Osteoblast (primary cell): ENCODE measurements around the gene GCNT1. TPM values are rescaled to one million over a fixed set of nuclear protein-coding genes. Genes with fewer than 3 reads are reported as not detected.
A peak's percentile ranks its signal among the peaks of the same experiment; 100 is the strongest.

Source experiments
- DNase-seq: peaks from one replicate; pipeline ENCODE4 v3.0.0; 2011; ENCODE audit warnings: low spot score, mixed read lengths; ENCODE audit not compliant: insufficient read length; ENCODE audit errors: missing footprints
- H2AFZ ChIP-seq: 2 replicates; pipeline ENCODE4 v1.6.0; 2011; ENCODE audit warnings: mild to moderate bottlenecking, low read length
- H3K27ac ChIP-seq: 2 replicates; pipeline ENCODE4 v1.5.1; 2011; ENCODE audit warnings: mild to moderate bottlenecking, low read depth, low read length, moderate library complexity
- H3K27me3 ChIP-seq: 2 replicates; pipeline ENCODE4 v1.6.0; 2012; ENCODE audit warnings: mild to moderate bottlenecking, control low read depth, inconsistent platforms, low read length, moderate library complexity; ENCODE audit not compliant: insufficient read depth
- H3K36me3 ChIP-seq: 2 replicates; pipeline ENCODE4 v1.5.1; 2011; ENCODE audit warnings: mild to moderate bottlenecking, low read length, control low read depth, moderate library complexity; ENCODE audit not compliant: insufficient read depth
- H3K4me1 ChIP-seq: 2 replicates; pipeline ENCODE4 v1.5.1; 2011; ENCODE audit warnings: mild to moderate bottlenecking, low read length, control low read depth, moderate library complexity; ENCODE audit not compliant: insufficient read depth
- H3K4me2 ChIP-seq: 2 replicates; pipeline ENCODE4 v1.6.0; 2011; ENCODE audit warnings: mild to moderate bottlenecking, low read length; ENCODE audit not compliant: insufficient read depth
- H3K4me3 ChIP-seq: fragments of 200-600 bp; sonication (generic); 3 replicates; pipeline ENCODE4 v1.5.1; 2012; ENCODE audit warnings: mild to moderate bottlenecking, low read length, inconsistent platforms; ENCODE audit not compliant: insufficient read depth
- H3K79me2 ChIP-seq: 2 replicates; pipeline ENCODE4 v1.6.0; 2012; ENCODE audit warnings: mild to moderate bottlenecking, low read length, control low read depth, inconsistent platforms; ENCODE audit not compliant: insufficient read depth
- H3K9me3 ChIP-seq: 2 replicates; pipeline ENCODE4 v1.5.1; 2011; ENCODE audit warnings: low read depth, low read length, control low read depth
- H4K20me1 ChIP-seq: 2 replicates; pipeline ENCODE4 v1.6.0; 2012; ENCODE audit warnings: mild to moderate bottlenecking, low read length, control low read depth; ENCODE audit not compliant: insufficient read depth
- CTCF ChIP-seq: IDR thresholded peaks from 2 replicates; pipeline ENCODE4 v1.5.1; 2011; ENCODE audit warnings: mild to moderate bottlenecking, low read depth, low read length, moderate library complexity; ENCODE audit errors: extremely low read depth
- total RNA-seq: library from RNA; depleted of rRNA; stranded (reverse); fragments of >200 nt; gene quantifications from 2 replicates; pipeline ENCODE4 v1.2.3, GENCODE V29; 2012

Gene GCNT1
- total RNA-seq, 1 donor: 109 TPM

GRCh38 chr9:76453785-76454184, 5.2 kb upstream of the GCNT1 start:
- Histone ChIP-seq H2AFZ (no peak overlapping the region), H3K79me2 (no peaks in the 10 kb centered on the region), H3K4me2 (no peak overlapping the region), H4K20me1 (no peaks in the 10 kb centered on the region), H3K36me3 (no peaks in the 10 kb centered on the region), H3K27me3 (no peaks in the 10 kb centered on the region), H3K4me3 (no peak overlapping the region), H3K4me1 (peaks cover 45% of the 10 kb centered on the region), H3K27ac (peak overlapping the region; percentile 33), H3K9me3 (no peaks in the 10 kb centered on the region)
- no peak for TF ChIP-seq CTCF
- no peak for DNase-seq

- no peak for DNase-seq
- no peak overlapping the region for H3K4me3 ChIP-seq
- H2AFZ ChIP-seq: no peak overlapping the region
- TF ChIP-seq CTCF: no peak
- no peaks in the 10 kb centered on the region for H3K36me3 ChIP-seq
- no peaks in the 10 kb centered on the region for H3K27me3 ChIP-seq
- H3K9me3 ChIP-seq: no peaks in the 10 kb centered on the region
- H3K79me2 ChIP-seq: peaks cover 4% of the 10 kb centered on the region
- no peaks in the 10 kb centered on the region for H4K20me1 ChIP-seq
- no peak overlapping the region for H3K27ac ChIP-seq
- H3K4me1 ChIP-seq: peaks cover 46% of the 10 kb centered on the region
- H3K4me2 ChIP-seq: no peak overlapping the region
Observed at GRCh38 chr9:76454311-76454710, 4.7 kb upstream of the GCNT1 start.

- H3K9me3 ChIP-seq: no peaks in the 10 kb centered on the region
- no peak overlapping the region for H2AFZ ChIP-seq
- no peak overlapping the region for H3K27ac ChIP-seq
- no peak for TF ChIP-seq CTCF
- DNase-seq: peak; percentile 69
- H3K4me2 ChIP-seq: peak overlapping the region; percentile 36
- no peak overlapping the region for H3K4me3 ChIP-seq
- H3K36me3 ChIP-seq: peaks cover 8% of the 10 kb centered on the region
- peaks cover 11% of the 10 kb centered on the region for H4K20me1 ChIP-seq
- H3K27me3 ChIP-seq: no peaks in the 10 kb centered on the region
- H3K4me1 ChIP-seq: peaks cover 38% of the 10 kb centered on the region
- peaks cover 24% of the 10 kb centered on the region for H3K79me2 ChIP-seq
Observed at GRCh38 chr9:76456202-76456926, 2.6 kb upstream of the GCNT1 start.

GRCh38 chr9:76459694-76460635, 983 bp downstream of the GCNT1 start:
- no peaks in the 10 kb centered on the region for H3K27me3 ChIP-seq
- H3K4me1 ChIP-seq: peaks cover 37% of the 10 kb centered on the region
- peak; percentile 89 for DNase-seq
- H2AFZ ChIP-seq: peak overlapping the region; percentile 84
- peaks cover 59% of the 10 kb centered on the region for H3K79me2 ChIP-seq
- H3K36me3 ChIP-seq: peaks cover 36% of the 10 kb centered on the region
- peak; percentile 39 for TF ChIP-seq CTCF
- H3K27ac ChIP-seq: peak overlapping the region; percentile 77
- H3K4me3 ChIP-seq: peak overlapping the region; percentile 99
- H4K20me1 ChIP-seq: peaks cover 18% of the 10 kb centered on the region
- H3K4me2 ChIP-seq: peak overlapping the region; percentile 97
- H3K9me3 ChIP-seq: no peaks in the 10 kb centered on the region
